ENCODE results near the gene MAP3K8. TPM values are rescaled to one million over a fixed set of nuclear protein-coding genes. Genes with fewer than 3 reads are reported as not detected.
A peak's percentile ranks its signal among the peaks of the same experiment; 100 is the strongest.

The MAP3K8 gene
- total and polyA plus RNA-seq, 10 of the 15 experiments (the other 5 are each of a cell fraction or from before 2014, with no cell fraction given), result 25.5 to 115 (median 40.2) TPM

DNA sequence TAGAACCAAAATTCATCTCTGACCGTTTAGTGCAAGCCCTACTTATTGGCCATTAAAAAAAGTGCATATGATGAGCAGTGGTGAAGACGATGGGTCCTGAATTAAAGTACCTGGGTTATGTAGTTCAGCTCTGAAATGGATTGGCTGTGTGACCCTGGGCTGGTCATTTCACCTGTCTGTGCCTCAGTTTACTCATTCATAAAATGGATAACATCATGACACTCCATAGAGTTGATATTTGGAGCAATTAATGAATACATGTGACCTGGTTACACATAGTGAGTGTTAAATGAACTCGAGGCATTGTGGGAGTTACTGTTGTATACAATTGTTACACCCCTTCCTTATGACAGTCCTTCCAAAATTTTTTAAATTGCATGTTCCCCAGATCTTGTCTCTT lies 9.1 kb downstream of the MAP3K8 start:
- no peak for FAIRE-seq
- Histone ChIP-seq H2AFZ (ENCODE audit: control insufficient read depth, low read depth, low read length) (no peak overlapping the region), H3K4me3 (no peak overlapping the region), H3K27ac (ENCODE audit: control insufficient read depth, insufficient read depth) (no peak overlapping the region), H3K4me2 (ENCODE audit: control insufficient read depth, insufficient read depth) (no peak overlapping the region), H4K20me1 (ENCODE audit: control insufficient read depth, insufficient read depth) (no peaks in the 10 kb centered on the region; the same call in 1 of the 2 replicates), H3K9me3 (replicated peaks; ENCODE audit: control insufficient read depth, insufficient read depth, low read length) (no peaks in the 10 kb centered on the region), H3K4me1 (ENCODE audit: control insufficient read depth, insufficient read depth, low read length) (peaks cover 16% of the 10 kb centered on the region), H3K79me2 (ENCODE audit: control insufficient read depth, insufficient read depth, low read length) (peaks cover 81% of the 10 kb centered on the region), H3K36me3 (ENCODE audit: control insufficient read depth in 2 of 2, insufficient read depth in 2 of 2, low read length in 1 of 2) (peaks cover 5 to 28% of the 10 kb centered on the region in 2 experiments), H3K9ac (ENCODE audit: control insufficient read depth, insufficient read depth, low read length) (no peak overlapping the region), H3K27me3 (replicated peaks in 1 of 2; ENCODE audit: control insufficient read depth in 2 of 2, insufficient read depth in 2 of 2, low read length in 1 of 2) (no peaks in the 10 kb centered on the region)
- POLR2A ChIA-PET, result interaction anchor here (1.0 to 1.4 kb wide), 2 partner anchors 12 to 23 kb away, joined by 3 to 4 read pairs; no protein-coding TSS in a partner anchor
- TF ChIP-seq PML (IDR thresholded peaks at IDR 0.05; ENCODE audit: low read length) (0 out of 2 replicates have a peak, but pooled peaks have one; percentile 41), NKRF (conservative IDR thresholded peaks at IDR 0.05) (no peak)
- intact Hi-C loops (cut with micrococcal nuclease; ENCODE audit: unreplicated experiment), result no loop called here
- no TSS peak for BruUV-seq (replicated peaks)
- 77% methylated on average over 3 of the region's 3 CpGs for WGBS (ENCODE audit: insufficient coverage, insufficient replicate concordance, low lambda C conversion rate, missing lambda C conversion rate)
- DNase-seq (ENCODE audit: low read depth, low spot score), result no peak
- no peak for ATAC-seq
- CTCF ChIA-PET, result interaction anchor here (0.7 to 2.5 kb wide), 6 partner anchors 13 to 148 kb away, joined by 3 to 13 read pairs (median 4); no protein-coding TSS in a partner anchor
- in situ Hi-C loops (cut with MboI), result no loop called here
- SMC1A ChIA-PET (ENCODE audit: uncharacterized antibody, unreplicated experiment), result interaction anchor here (1.0 to 4.0 kb wide), 14 partner anchors 9 to 142 kb away, joined by 3 to 20 read pairs (median 4); no protein-coding TSS in a partner anchor
- RAD21 ChIA-PET (ENCODE audit: unreplicated experiment), result interaction anchor here (0.6 to 1.9 kb wide), 7 partner anchors 9 to 90 kb away, joined by 3 to 12 read pairs (median 5); no protein-coding TSS in a partner anchor

DNA sequence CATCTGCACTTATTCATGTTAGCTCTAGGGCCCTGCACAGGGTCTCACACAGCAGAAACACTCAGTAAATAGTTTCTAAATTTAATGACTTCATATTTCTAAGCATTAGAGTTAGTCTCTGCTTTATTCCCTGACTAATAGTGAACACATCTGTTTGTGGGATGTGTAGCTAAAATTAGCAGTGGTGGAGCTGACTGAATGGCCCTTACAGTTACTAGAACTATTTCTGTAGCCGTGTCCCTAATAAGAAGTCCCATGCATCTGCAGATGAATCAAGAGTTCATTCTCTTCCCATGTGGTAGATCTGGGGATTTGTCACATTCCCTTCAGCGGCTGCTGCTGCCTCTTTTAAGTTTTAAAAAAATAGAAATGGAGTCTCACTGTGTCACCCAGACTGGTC lies 11.7 kb downstream of the MAP3K8 start:
- FAIRE-seq (no peak), DNase-seq (ENCODE audit: low read depth, low spot score) (no peak), ATAC-seq (no peak; the same call in 2 of the 3 replicates)
- SMC1A ChIA-PET (ENCODE audit: uncharacterized antibody, unreplicated experiment), result interaction anchor here (0.7 to 4.2 kb wide), 7 partner anchors 9 to 90 kb away, joined by 3 to 24 read pairs (median 9); no protein-coding TSS in a partner anchor
- Histone ChIP-seq H4K20me1 (ENCODE audit: control insufficient read depth, insufficient read depth) (no peaks in the 10 kb centered on the region; the same call in none of the 2 replicates), H3K9ac (ENCODE audit: control insufficient read depth, insufficient read depth, low read length) (no peak overlapping the region), H3K4me3 (no peak overlapping the region), H3K27me3 (replicated peaks in 1 of 2; ENCODE audit: control insufficient read depth in 2 of 2, insufficient read depth in 2 of 2, low read length in 1 of 2) (no peaks in the 10 kb centered on the region), H3K4me2 (ENCODE audit: control insufficient read depth, insufficient read depth) (no peak overlapping the region; the same call in 1 of the 2 replicates), H3K79me2 (ENCODE audit: control insufficient read depth, insufficient read depth, low read length) (peaks cover 57% of the 10 kb centered on the region), H3K9me3 (replicated peaks; ENCODE audit: control insufficient read depth, insufficient read depth, low read length) (no peaks in the 10 kb centered on the region), H3K36me3 (ENCODE audit: control insufficient read depth in 2 of 2, insufficient read depth in 2 of 2, low read length in 1 of 2) (peaks cover 8 to 28% of the 10 kb centered on the region in 2 experiments), H2AFZ (ENCODE audit: control insufficient read depth, low read depth, low read length) (no peak overlapping the region), H3K4me1 (ENCODE audit: control insufficient read depth, insufficient read depth, low read length) (peaks cover 13% of the 10 kb centered on the region), H3K27ac (ENCODE audit: control insufficient read depth, insufficient read depth) (0 out of 2 replicates have a peak overlapping the region, but pooled peaks have one; percentile 28)
- BruUV-seq (replicated peaks), result no TSS peak
- WGBS (ENCODE audit: insufficient coverage, insufficient replicate concordance, low lambda C conversion rate, missing lambda C conversion rate), result 0% methylated on average over 2 of the region's 2 CpGs
- in situ Hi-C loops (cut with MboI) (no loop called here), intact Hi-C loops (cut with micrococcal nuclease; ENCODE audit: unreplicated experiment) (loop anchor here (5.0 kb wide), 1 partner anchor 33 kb away; no protein-coding TSS in a partner anchor)
- TF ChIP-seq ZNF687 (IDR thresholded peaks at IDR 0.05), result no peak
- TF ChIP-seq EED (IDR thresholded peaks at IDR 0.05; ENCODE audit: low read depth), result peak; percentile 38; the same call in 1 of the 2 replicates
- CTCF ChIA-PET, result interaction anchor here (0.6 to 1.5 kb wide), 5 partner anchors 8 to 91 kb away, joined by 3 to 4 read pairs (median 3); no protein-coding TSS in a partner anchor
- RAD21 ChIA-PET (ENCODE audit: unreplicated experiment), result interaction anchor here (0.7 to 1.2 kb wide), 3 partner anchors 8 to 86 kb away, joined by 3 read pairs; no protein-coding TSS in a partner anchor
- POLR2A ChIA-PET, result no interaction called here
